Measurements from ENCODE around the gene CLASP2. TPM values are rescaled to one million over a fixed set of nuclear protein-coding genes. Genes with fewer than 3 reads are reported as not detected.

CLASP2 gene
- total RNA-seq, 1 experiment from 2014 or later, result 40.4 TPM

GRCh38 chr3:33538678-33539339 is 179.2 kb downstream of the CLASP2 start:
- ChIA-PET CTCF (no interaction called here), POLR2A (no interaction called here)
- TF ChIP-seq TCF7L2 (IDR thresholded peaks at IDR 0.05; ENCODE audit: low read depth, low read length) (no peak), SIN3A (IDR thresholded peaks at IDR 0.05; ENCODE audit: borderline replicate concordance, insufficient read depth, low read depth, low read length) (no peak), CTCF (IDR thresholded peaks at IDR 0.05) (no peak), REST (IDR thresholded peaks at IDR 0.05; ENCODE audit: insufficient read depth in 1 of 2, low read depth in 2 of 2, low read length in 1 of 2) (no peak), POLR2AphosphoS5 (IDR thresholded peaks at IDR 0.05; ENCODE audit: low read depth, low read length) (no peak)
- H3K27ac ChIP-seq (ENCODE audit: low read length), result no peak overlapping the region
- intact Hi-C loops (cut with micrococcal nuclease; ENCODE audit: unreplicated experiment) (no loop called here), in situ Hi-C loops (cut with HindIII; ENCODE audit: low pct_unique_long_range_greater_than_20kb, low sequenced_read_pairs) (no loop called here)
- no peaks in the 10 kb centered on the region for H3K4me1 ChIP-seq (ENCODE audit: control insufficient read depth, insufficient read depth, low read length)
- no peak overlapping the region for H3K4me3 ChIP-seq (ENCODE audit: low read depth in 2 of 2, low read length in 2 of 2)
- DNase-seq (ENCODE audit: low read depth, low spot score) (no peak), ATAC-seq (no peak)
- no peaks in the 10 kb centered on the region for H3K9me3 ChIP-seq (ENCODE audit: control insufficient read depth, insufficient read depth, low read depth, low read length)
- 0 out of 2 replicates have a peak, but pooled peaks cover 3% of the 10 kb centered on the region for H3K36me3 ChIP-seq (ENCODE audit: control insufficient read depth, insufficient read depth, low read length)
- H3K27me3 ChIP-seq (ENCODE audit: control insufficient read depth, insufficient read depth, low read length), result no peaks in the 10 kb centered on the region
- BruUV-seq (replicated peaks), result no TSS peak

GRCh38 chr3:33537133-33537532 is 180.9 kb downstream of the CLASP2 start:
- H3K9me3 ChIP-seq (ENCODE audit: control insufficient read depth, insufficient read depth, low read depth, low read length), result no peaks in the 10 kb centered on the region
- in situ Hi-C loops (cut with HindIII; ENCODE audit: low pct_unique_long_range_greater_than_20kb, low sequenced_read_pairs) (no loop called here), intact Hi-C loops (cut with micrococcal nuclease; ENCODE audit: unreplicated experiment) (no loop called here)
- no peak overlapping the region for H3K27ac ChIP-seq (ENCODE audit: low read length)
- ChIA-PET POLR2A (no interaction called here), CTCF (no interaction called here)
- H3K4me3 ChIP-seq (ENCODE audit: low read depth in 2 of 2, low read length in 2 of 2), result no peak overlapping the region
- 0 out of 2 replicates have a peak, but pooled peaks cover 3% of the 10 kb centered on the region for H3K36me3 ChIP-seq (ENCODE audit: control insufficient read depth, insufficient read depth, low read length)
- BruUV-seq (replicated peaks), result no TSS peak
- no peak for TF ChIP-seq REST (IDR thresholded peaks at IDR 0.05; ENCODE audit: insufficient read depth in 1 of 2, low read depth in 2 of 2, low read length in 1 of 2)
- no peak for TF ChIP-seq TCF7L2 (IDR thresholded peaks at IDR 0.05; ENCODE audit: low read depth, low read length)
- no peak for TF ChIP-seq CTCF (IDR thresholded peaks at IDR 0.05)
- TF ChIP-seq POLR2AphosphoS5 (IDR thresholded peaks at IDR 0.05; ENCODE audit: low read depth, low read length), result no peak
- TF ChIP-seq SIN3A (IDR thresholded peaks at IDR 0.05; ENCODE audit: borderline replicate concordance, insufficient read depth, low read depth, low read length), result no peak
- DNase-seq (ENCODE audit: low read depth, low spot score) (no peak), ATAC-seq (no peak)
- no peaks in the 10 kb centered on the region for H3K4me1 ChIP-seq (ENCODE audit: control insufficient read depth, insufficient read depth, low read length)
- H3K27me3 ChIP-seq (ENCODE audit: control insufficient read depth, insufficient read depth, low read length), result no peaks in the 10 kb centered on the region

Data from Panc1 (cell line).